GM12878 (cell line): ENCODE results near the gene FAM114A1.

ENCODE experiments used
- RB1 ChIP-seq: fragments of 450-650 bp; formaldehyde crosslinking; IDR thresholded peaks from 2 replicates; pipeline ENCODE4 v1.6.1; 2017; ENCODE audit warnings: mild to moderate bottlenecking, borderline replicate concordance
- YY1 ChIP-seq: IDR thresholded peaks from 2 replicates; pipeline ENCODE4 v1.6.1; 2011; ENCODE audit warnings: low read depth, mild to moderate bottlenecking, low read length

- no peak for TF ChIP-seq YY1
- TF ChIP-seq RB1, result no peak
Measured at GRCh38 chr4:38957893-38958292, 90.3 kb downstream of the FAM114A1 start.
